ENCODE data around the gene MORC1. TPM values are rescaled to one million over a fixed set of nuclear protein-coding genes. Genes with fewer than 3 reads are reported as not detected.

Gene MORC1, protein sequence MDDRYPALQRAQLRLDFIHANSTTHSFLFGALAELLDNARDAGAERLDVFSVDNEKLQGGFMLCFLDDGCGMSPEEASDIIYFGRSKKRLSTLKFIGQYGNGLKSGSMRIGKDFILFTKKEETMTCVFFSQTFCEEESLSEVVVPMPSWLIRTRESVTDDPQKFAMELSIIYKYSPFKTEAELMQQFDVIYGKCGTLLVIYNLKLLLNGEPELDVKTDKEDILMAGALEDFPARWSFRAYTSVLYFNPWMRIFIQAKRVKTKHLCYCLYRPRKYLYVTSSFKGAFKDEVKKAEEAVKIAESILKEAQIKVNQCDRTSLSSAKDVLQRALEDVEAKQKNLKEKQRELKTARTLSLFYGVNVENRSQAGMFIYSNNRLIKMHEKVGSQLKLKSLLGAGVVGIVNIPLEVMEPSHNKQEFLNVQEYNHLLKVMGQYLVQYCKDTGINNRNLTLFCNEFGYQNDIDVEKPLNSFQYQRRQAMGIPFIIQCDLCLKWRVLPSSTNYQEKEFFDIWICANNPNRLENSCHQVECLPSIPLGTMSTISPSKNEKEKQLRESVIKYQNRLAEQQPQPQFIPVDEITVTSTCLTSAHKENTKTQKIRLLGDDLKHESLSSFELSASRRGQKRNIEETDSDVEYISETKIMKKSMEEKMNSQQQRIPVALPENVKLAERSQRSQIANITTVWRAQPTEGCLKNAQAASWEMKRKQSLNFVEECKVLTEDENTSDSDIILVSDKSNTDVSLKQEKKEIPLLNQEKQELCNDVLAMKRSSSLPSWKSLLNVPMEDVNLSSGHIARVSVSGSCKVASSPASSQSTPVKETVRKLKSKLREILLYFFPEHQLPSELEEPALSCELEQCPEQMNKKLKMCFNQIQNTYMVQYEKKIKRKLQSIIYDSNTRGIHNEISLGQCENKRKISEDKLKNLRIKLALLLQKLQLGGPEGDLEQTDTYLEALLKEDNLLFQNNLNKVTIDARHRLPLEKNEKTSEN
- not detected for total RNA-seq

DNA sequence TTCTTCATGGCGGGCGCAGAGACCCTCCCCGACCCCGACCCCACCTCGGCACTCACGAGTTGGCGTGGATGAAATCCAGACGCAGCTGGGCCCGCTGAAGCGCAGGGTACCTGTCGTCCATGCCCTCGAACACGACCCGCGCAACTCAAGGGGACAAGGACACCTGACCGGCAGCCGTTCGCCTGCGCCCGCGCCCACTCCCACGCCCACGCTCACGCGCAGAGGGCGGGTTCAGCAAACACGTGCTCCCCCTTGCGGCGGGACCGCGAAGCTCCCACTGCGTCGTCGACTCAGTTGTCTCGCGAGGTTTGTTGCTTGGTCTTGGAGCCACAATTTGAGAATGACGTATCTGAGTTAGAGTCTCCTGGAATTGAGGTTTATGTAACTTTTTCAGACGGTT is at the start of gene MORC1:
MORC1 (minus strand) TSS at position 196 of the 400 bp plus-strand sequence; CDS start at position 121, 75 bp downstream.
- H3K27ac ChIP-seq, result no peak within 1 kb of the TSS
- no peak for DNase-seq (ENCODE audit: low spot score)
- TF ChIP-seq, protein P1, sequence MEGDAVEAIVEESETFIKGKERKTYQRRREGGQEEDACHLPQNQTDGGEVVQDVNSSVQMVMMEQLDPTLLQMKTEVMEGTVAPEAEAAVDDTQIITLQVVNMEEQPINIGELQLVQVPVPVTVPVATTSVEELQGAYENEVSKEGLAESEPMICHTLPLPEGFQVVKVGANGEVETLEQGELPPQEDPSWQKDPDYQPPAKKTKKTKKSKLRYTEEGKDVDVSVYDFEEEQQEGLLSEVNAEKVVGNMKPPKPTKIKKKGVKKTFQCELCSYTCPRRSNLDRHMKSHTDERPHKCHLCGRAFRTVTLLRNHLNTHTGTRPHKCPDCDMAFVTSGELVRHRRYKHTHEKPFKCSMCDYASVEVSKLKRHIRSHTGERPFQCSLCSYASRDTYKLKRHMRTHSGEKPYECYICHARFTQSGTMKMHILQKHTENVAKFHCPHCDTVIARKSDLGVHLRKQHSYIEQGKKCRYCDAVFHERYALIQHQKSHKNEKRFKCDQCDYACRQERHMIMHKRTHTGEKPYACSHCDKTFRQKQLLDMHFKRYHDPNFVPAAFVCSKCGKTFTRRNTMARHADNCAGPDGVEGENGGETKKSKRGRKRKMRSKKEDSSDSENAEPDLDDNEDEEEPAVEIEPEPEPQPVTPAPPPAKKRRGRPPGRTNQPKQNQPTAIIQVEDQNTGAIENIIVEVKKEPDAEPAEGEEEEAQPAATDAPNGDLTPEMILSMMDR (IDR thresholded peaks at IDR 0.05), result no peak

DNA sequence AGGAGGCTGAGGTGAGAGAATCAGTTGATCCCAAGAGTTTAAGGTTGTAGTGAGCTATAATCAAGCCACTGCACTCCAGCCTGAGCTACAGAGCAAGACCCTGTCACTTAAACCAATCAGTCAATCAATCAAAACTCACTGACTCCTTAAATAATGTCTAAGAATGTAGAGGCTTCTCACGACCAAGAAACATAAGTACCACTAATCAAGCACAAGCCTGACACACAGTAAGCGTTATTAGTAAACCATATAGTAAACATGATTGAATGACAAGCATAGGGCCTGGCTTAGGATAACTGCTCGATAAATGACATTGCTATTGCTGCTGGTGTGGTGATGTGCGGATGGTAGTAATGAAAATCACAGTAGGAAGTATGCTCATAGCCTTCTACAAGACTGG is 48.0 kb upstream of the MORC1 start:
- H3K36me3 ChIP-seq, result no peaks in the 10 kb centered on the region
- H3K9me3 ChIP-seq, result no peaks in the 10 kb centered on the region
- H3K27ac ChIP-seq, result no peak overlapping the region
- DNase-seq (ENCODE audit: low spot score), result no peak
- TF ChIP-seq, protein P1 (IDR thresholded peaks at IDR 0.05), result no peak
- H3K27me3 ChIP-seq, result no peaks in the 10 kb centered on the region
- H3K4me3 ChIP-seq, result no peak overlapping the region
- H3K4me1 ChIP-seq, result no peaks in the 10 kb centered on the region

More for the DNA sequence above, at the start of gene MORC1:
- H3K4me1 ChIP-seq, result no peaks in the 10 kb centered on the region
- H3K4me3 ChIP-seq, result no peak within 1 kb of the TSS
- no peaks in the 10 kb centered on the region for H3K9me3 ChIP-seq
- H3K27me3 ChIP-seq, result no peaks in the 10 kb centered on the region
- H3K36me3 ChIP-seq, result no peaks in the 10 kb centered on the region

DNA sequence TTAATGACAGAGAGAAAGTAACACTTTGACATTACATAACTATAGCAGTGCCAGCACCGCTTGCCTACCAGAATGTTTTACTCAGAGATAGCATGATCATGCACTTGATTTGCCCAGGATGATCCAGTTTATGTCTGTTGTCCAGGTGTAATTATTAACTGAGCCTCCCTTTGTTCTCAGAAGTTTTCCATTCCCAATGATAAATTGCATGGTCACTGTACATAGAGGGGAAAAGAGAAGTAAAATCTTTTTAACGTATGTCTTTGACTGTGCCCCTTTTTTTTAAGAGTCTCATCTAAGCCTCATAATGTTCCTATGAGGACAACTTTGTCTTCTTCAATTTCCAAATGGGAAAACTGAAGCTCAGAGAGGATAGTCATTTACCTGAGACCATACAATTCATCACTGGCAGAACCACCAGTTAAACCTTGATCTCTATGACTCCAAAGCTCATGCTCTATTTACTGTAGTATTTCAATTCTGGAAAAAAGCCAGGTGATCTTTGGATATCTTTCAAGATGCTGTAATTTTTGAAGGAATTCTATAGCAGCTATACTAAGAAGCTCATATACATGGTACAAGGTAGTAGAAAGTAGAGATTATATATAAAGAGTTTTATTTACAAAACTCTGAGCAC is 43.7 kb upstream of the MORC1 start:
- H3K27ac ChIP-seq, result no peak overlapping the region
- H3K4me3 ChIP-seq, result no peak overlapping the region
- TF ChIP-seq, protein P1 (IDR thresholded peaks at IDR 0.05), result no peak
- no peaks in the 10 kb centered on the region for H3K36me3 ChIP-seq
- no peaks in the 10 kb centered on the region for H3K27me3 ChIP-seq
- DNase-seq (ENCODE audit: low spot score), result no peak
- H3K4me1 ChIP-seq, result no peaks in the 10 kb centered on the region
- H3K9me3 ChIP-seq, result peaks cover 0 to 7% of the 10 kb centered on the region in 2 donors

GRCh38 chr3:109155828-109156227 is 37.9 kb upstream of the MORC1 start:
- no peak for DNase-seq (ENCODE audit: low spot score)
- H3K4me3 ChIP-seq, result no peak overlapping the region
- no peaks in the 10 kb centered on the region for H3K4me1 ChIP-seq
- H3K9me3 ChIP-seq, result peaks cover 0 to 7% of the 10 kb centered on the region in 2 donors
- H3K27me3 ChIP-seq, result no peaks in the 10 kb centered on the region
- H3K27ac ChIP-seq, result no peak overlapping the region
- TF ChIP-seq, protein P1 (IDR thresholded peaks at IDR 0.05), result no peak
- H3K36me3 ChIP-seq, result no peaks in the 10 kb centered on the region

DNA sequence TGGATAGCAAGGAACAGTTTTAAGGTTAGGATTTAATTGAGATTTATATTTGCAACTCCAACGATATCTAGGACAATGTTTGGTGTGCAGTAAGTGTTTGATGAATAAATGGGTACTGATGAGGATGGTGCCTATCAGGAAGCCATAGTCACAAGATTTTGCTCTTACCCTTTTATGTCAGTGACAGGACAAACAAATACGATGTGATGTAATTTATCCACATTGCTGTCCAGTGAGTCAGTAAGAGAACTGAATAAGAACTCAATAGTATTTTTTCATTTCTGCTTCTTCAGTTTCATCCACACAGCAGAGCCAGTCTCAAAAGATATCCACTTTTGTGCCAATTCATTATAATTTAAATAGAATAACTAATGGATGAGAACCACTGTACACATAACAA is 37.0 kb upstream of the MORC1 start:
- H3K27ac ChIP-seq, result no peak overlapping the region
- peaks cover 0 to 7% of the 10 kb centered on the region in 2 donors for H3K9me3 ChIP-seq
- H3K4me1 ChIP-seq, result no peaks in the 10 kb centered on the region
- TF ChIP-seq, protein P1 (IDR thresholded peaks at IDR 0.05), result no peak
- H3K4me3 ChIP-seq, result no peak overlapping the region
- H3K36me3 ChIP-seq, result no peaks in the 10 kb centered on the region
- DNase-seq (ENCODE audit: low spot score), result no peak
- no peaks in the 10 kb centered on the region for H3K27me3 ChIP-seq

All from right atrium auricular region (tissue), 2 donors.